MM.1S (cell line): ENCODE measurements around the gene DPYSL5.
A peak's percentile ranks its signal among the peaks of the same experiment; 100 is the strongest.

ENCODE experiments used
- DNase-seq: peaks from one replicate; pipeline ENCODE4 v3.0.0-alpha.2; 2015
- H2AFZ ChIP-seq: fragments of 300-600 bp; sonication (generic); 2 replicates; pipeline ENCODE4 v1.6.0; 2016; ENCODE audit warnings: antibody characterized with exemption, low read length
- H3F3A ChIP-seq: fragments of 300-600 bp; sonication (generic); 2 replicates; pipeline ENCODE4 v1.6.1; 2016; ENCODE audit warnings: mild to moderate bottlenecking, antibody characterized with exemption, low read length, moderate library complexity, mixed read lengths; ENCODE audit not compliant: insufficient read depth
- H3K27ac ChIP-seq: fragments of 300-600 bp; sonication (generic); 2 replicates; pipeline ENCODE4 v1.5.1; 2016; ENCODE audit warnings: mild to moderate bottlenecking, low read length
- H3K27me3 ChIP-seq: fragments of 300-600 bp; sonication (generic); replicated peaks from 2 replicates; pipeline ENCODE4 v1.6.0; 2016; ENCODE audit warnings: low read length; ENCODE audit not compliant: insufficient read depth
- H3K36me3 ChIP-seq: fragments of 300-600 bp; sonication (generic); replicated peaks from 2 replicates; pipeline ENCODE4 v1.6.1; 2016; ENCODE audit warnings: mild to moderate bottlenecking, low read length, mixed read lengths; ENCODE audit not compliant: insufficient read depth
- H3K4me1 ChIP-seq: fragments of 300-600 bp; sonication (generic); 2 replicates; pipeline ENCODE4 v1.6.1; 2016; ENCODE audit warnings: low read length, mixed read lengths
- H3K4me2 ChIP-seq: fragments of 300-600 bp; sonication (generic); 2 replicates; pipeline ENCODE4 v1.6.0; 2016; ENCODE audit warnings: low read depth, low read length
- H3K4me3 ChIP-seq: fragments of 300-600 bp; sonication (generic); 2 replicates; pipeline ENCODE4 v1.5.1; 2016; ENCODE audit warnings: low read length, mixed read lengths
- H3K79me2 ChIP-seq: fragments of 300-600 bp; sonication (generic); 2 replicates; pipeline ENCODE4 v1.6.1; 2016; ENCODE audit warnings: mixed run types, low read length, mixed read lengths
- H3K9ac ChIP-seq: fragments of 300-600 bp; sonication (generic); 2 replicates; pipeline ENCODE4 v1.6.1; 2016; ENCODE audit warnings: low read length, mixed read lengths
- H3K9me2 ChIP-seq: fragments of 300-600 bp; sonication (generic); replicated peaks from 2 replicates; pipeline ENCODE4 v1.6.1; 2016; ENCODE audit warnings: mild to moderate bottlenecking, low read length, mixed read lengths; ENCODE audit not compliant: insufficient read depth
- H3K9me3 ChIP-seq: fragments of 300-600 bp; sonication (generic); replicated peaks from 2 replicates; pipeline ENCODE4 v1.6.1; 2016; ENCODE audit warnings: mild to moderate bottlenecking, low read length, mixed read lengths; ENCODE audit not compliant: insufficient read depth
- H4K20me1 ChIP-seq: fragments of 300-600 bp; sonication (generic); 2 replicates; pipeline ENCODE4 v1.6.1; 2016; ENCODE audit warnings: mild to moderate bottlenecking, low read length, moderate library complexity, mixed read lengths; ENCODE audit not compliant: insufficient read depth
- CTCF ChIP-seq: fragments of 300-600 bp; sonication (generic); IDR thresholded peaks from 2 replicates; pipeline ENCODE4 v1.5.1; 2016; ENCODE audit warnings: antibody characterized with exemption, low read length, mixed read lengths
- EZH2 ChIP-seq: fragments of 300-600 bp; sonication (generic); optimal IDR thresholded peaks from 2 replicates; pipeline ENCODE3; 2017; ENCODE audit warnings: low read depth, mild to moderate bottlenecking, antibody characterized with exemption, low read length, mixed read lengths
- EZH2phosphoT487 ChIP-seq: fragments of 300-600 bp; sonication (generic); IDR thresholded peaks from 2 replicates; pipeline ENCODE4 v1.6.1; 2018; ENCODE audit warnings: antibody characterized with exemption, low read length

Gene DPYSL5

GRCh38 chr2:26970244-26970927 is 122.5 kb downstream of the DPYSL5 start, which contains the start of gene MAPRE3:
Gene MAPRE3, plus strand, starts transcription at chr2:26970637. Its CDS starts 51,582 bp downstream, at chr2:27022219.
- Histone ChIP-seq H3K4me2 (peak within 1 kb of the TSS; percentile 92), H4K20me1 (no peaks in the 10 kb centered on the region), H3K4me1 (no peaks in the 10 kb centered on the region), H3K9ac (peak within 1 kb of the TSS; percentile 58), H3K27me3 (peaks cover 20% of the 10 kb centered on the region), H3K27ac (no peak within 1 kb of the TSS), H3K9me2 (no peaks in the 10 kb centered on the region), H2AFZ (peak within 1 kb of the TSS; percentile 81), H3K79me2 (no peaks in the 10 kb centered on the region), H3K36me3 (no peaks in the 10 kb centered on the region), H3K4me3 (peak within 1 kb of the TSS; percentile 69), H3F3A (no peaks in the 10 kb centered on the region), H3K9me3 (no peaks in the 10 kb centered on the region)
- TF ChIP-seq CTCF (no peak), EZH2 (no peak), EZH2phosphoT487 (no peak)
- DNase-seq, result peak; percentile 76

GRCh38 chr2:26970928-26971627 is 123.1 kb downstream of the DPYSL5 start:
- H3K9me3 ChIP-seq, result no peaks in the 10 kb centered on the region
- H3K4me3 ChIP-seq, result peak overlapping the region; percentile 69
- H3K27ac ChIP-seq, result no peak overlapping the region
- H3K36me3 ChIP-seq, result no peaks in the 10 kb centered on the region
- H2AFZ ChIP-seq, result peak overlapping the region; percentile 81
- no peaks in the 10 kb centered on the region for H3K9me2 ChIP-seq
- H3K4me2 ChIP-seq, result peak overlapping the region; percentile 92
- H3K79me2 ChIP-seq, result no peaks in the 10 kb centered on the region
- H3K9ac ChIP-seq, result peak overlapping the region; percentile 58; the same call in 1 of the 2 replicates
- H3K27me3 ChIP-seq, result peaks cover 20% of the 10 kb centered on the region
- TF ChIP-seq EZH2phosphoT487, result no peak
- no peak for TF ChIP-seq EZH2
- TF ChIP-seq CTCF, result no peak
- H4K20me1 ChIP-seq, result no peaks in the 10 kb centered on the region
- H3K4me1 ChIP-seq, result no peaks in the 10 kb centered on the region
- no peak for DNase-seq
- no peaks in the 10 kb centered on the region for H3F3A ChIP-seq

- H3K79me2 ChIP-seq, result no peaks in the 10 kb centered on the region
- DNase-seq, result no peak
- no peak overlapping the region for H3K4me3 ChIP-seq
- H3K27ac ChIP-seq, result no peak overlapping the region
- no peak overlapping the region for H3K9ac ChIP-seq
- TF ChIP-seq EZH2phosphoT487 (no peak), EZH2 (no peak), CTCF (no peak)
- H3K36me3 ChIP-seq, result no peaks in the 10 kb centered on the region
- H3K9me3 ChIP-seq, result no peaks in the 10 kb centered on the region
- H3K9me2 ChIP-seq, result no peaks in the 10 kb centered on the region
- H3F3A ChIP-seq, result no peaks in the 10 kb centered on the region
- H3K4me1 ChIP-seq, result no peaks in the 10 kb centered on the region
- H3K27me3 ChIP-seq, result peaks cover 20% of the 10 kb centered on the region
- H3K4me2 ChIP-seq, result no peak overlapping the region
- no peak overlapping the region for H2AFZ ChIP-seq
- no peaks in the 10 kb centered on the region for H4K20me1 ChIP-seq
Observed at GRCh38 chr2:26971911-26972786, 124.2 kb downstream of the DPYSL5 start.
